IPS-15b (cell line): ENCODE data around the gene EPN2.

ENCODE experiments used
- H3K27me3 ChIP-seq: one replicate; pipeline ENCODE4 v1.6.1; 2013; ENCODE audit warnings: low read length; ENCODE audit not compliant: control insufficient read depth, insufficient read depth
- H3K36me3 ChIP-seq: one replicate; pipeline ENCODE4 v1.6.1; 2013; ENCODE audit warnings: low read length; ENCODE audit not compliant: control insufficient read depth, insufficient read depth
- H3K4me1 ChIP-seq: one replicate; pipeline ENCODE4 v1.6.1; 2013; ENCODE audit warnings: mild to moderate bottlenecking, low read length; ENCODE audit not compliant: control insufficient read depth, insufficient read depth
- H3K4me3 ChIP-seq: one replicate; pipeline ENCODE4 v1.5.1; 2013; ENCODE audit warnings: low read depth, low read length
- H3K9ac ChIP-seq: one replicate; pipeline ENCODE4 v1.6.1; 2013; ENCODE audit warnings: low read depth, mild to moderate bottlenecking, low read length
- H3K9me3 ChIP-seq: one replicate; pipeline ENCODE4 v1.6.1; 2013; ENCODE audit warnings: mild to moderate bottlenecking, low read length; ENCODE audit not compliant: control insufficient read depth, insufficient read depth

The EPN2 gene

GRCh38 chr17:19329839-19330238, 92.7 kb downstream of the EPN2 start:
- no peak overlapping the region for H3K4me3 ChIP-seq
- H3K4me1 ChIP-seq: peaks cover 3% of the 10 kb centered on the region
- no peaks in the 10 kb centered on the region for H3K27me3 ChIP-seq
- H3K9ac ChIP-seq: no peak overlapping the region
- H3K9me3 ChIP-seq: no peaks in the 10 kb centered on the region
- H3K36me3 ChIP-seq: peaks cover 21% of the 10 kb centered on the region

DNA sequence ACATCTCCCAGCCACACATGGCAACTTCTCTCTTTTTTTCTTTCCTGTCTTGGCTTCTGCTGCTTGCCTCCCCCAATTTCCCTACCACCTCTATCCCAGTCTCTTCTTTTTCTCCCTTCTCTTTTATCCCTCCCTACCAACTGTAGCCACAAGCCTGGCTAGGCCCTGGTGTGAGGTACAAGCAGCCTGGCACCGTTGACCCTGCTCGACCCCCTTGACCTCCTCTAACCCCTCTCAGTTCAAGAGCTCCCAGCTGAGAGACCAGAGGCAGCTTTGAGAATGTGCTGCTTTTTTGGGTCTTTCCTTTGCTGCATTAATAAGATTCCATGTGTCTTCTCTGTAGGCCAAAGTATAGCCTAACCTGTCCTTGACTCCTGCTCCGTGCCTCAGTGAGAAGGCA, 93.1 kb downstream of the EPN2 start:
- Histone ChIP-seq H3K4me3 (no peak overlapping the region), H3K36me3 (peaks cover 21% of the 10 kb centered on the region), H3K4me1 (peaks cover 3% of the 10 kb centered on the region), H3K9ac (no peak overlapping the region), H3K9me3 (no peaks in the 10 kb centered on the region), H3K27me3 (no peaks in the 10 kb centered on the region)

DNA sequence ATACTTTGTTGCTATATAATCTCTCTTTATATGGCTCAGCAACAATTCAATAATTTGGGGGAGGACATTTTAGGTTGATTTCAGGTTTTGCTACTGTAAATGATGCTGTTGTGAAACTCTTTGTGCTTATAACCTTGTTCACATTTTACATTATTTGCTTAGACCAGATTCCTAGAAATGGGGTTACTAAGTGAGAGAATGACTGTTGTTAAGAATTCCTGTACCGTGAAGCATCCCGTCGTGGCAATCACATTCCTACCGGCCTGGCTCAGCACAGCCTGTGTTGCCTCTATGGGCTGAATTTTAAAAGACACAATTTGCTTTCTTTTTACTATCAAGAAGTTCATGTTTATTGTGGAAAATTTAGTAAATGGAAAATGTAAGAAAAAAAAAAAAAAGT, 94.0 kb downstream of the EPN2 start:
- H3K4me1 ChIP-seq: peaks cover 3% of the 10 kb centered on the region

GRCh38 chr17:19331543-19332245, 94.5 kb downstream of the EPN2 start:
- Histone ChIP-seq H3K36me3 (peaks cover 21% of the 10 kb centered on the region), H3K9ac (no peak overlapping the region), H3K27me3 (no peaks in the 10 kb centered on the region), H3K4me3 (no peak overlapping the region), H3K4me1 (peaks cover 3% of the 10 kb centered on the region), H3K9me3 (no peaks in the 10 kb centered on the region)

More for the DNA sequence above, 94.0 kb downstream of the EPN2 start:
- Histone ChIP-seq H3K4me3 (no peak overlapping the region), H3K9me3 (no peaks in the 10 kb centered on the region), H3K9ac (no peak overlapping the region), H3K36me3 (peaks cover 21% of the 10 kb centered on the region), H3K27me3 (no peaks in the 10 kb centered on the region)

DNA sequence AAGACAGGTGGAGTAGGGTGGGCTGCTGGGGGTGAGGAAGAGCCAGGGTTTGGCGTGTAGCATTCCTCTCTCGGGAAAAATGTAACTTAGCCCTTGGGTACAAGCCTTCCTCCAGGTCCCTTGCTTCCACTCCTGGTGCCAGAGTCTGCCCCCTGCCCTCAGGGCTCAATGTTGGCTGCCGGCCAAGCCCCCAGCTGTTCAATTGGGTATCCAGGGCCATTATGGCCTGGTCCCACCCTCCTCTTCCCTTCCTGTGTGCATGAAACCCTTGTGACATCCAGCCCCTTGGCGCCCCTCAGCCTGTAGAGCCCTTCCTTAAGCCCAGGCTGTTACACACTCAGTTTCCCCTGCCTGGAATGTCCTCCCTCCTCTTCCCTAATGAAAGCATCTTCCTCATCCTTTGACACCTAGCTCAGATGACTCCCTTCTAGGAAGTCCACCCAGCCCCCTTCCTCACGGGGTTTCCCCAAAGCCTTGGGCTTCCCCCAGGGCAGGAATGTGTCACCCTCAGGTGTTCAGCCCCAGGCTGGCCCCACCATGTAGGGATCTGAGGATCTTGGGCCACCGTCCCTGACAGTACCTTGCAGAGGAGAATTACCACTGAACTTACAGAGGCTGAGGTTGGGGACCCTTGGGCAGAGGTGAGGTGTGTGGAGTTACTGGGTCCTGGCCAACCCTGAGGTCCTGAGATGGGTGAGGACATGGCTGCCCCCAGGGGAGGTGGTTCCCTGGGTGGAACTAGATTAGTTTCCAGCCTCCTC, 95.4 kb downstream of the EPN2 start:
- Histone ChIP-seq H3K9ac (no peak overlapping the region), H3K36me3 (peaks cover 21% of the 10 kb centered on the region), H3K4me3 (no peak overlapping the region), H3K9me3 (no peaks in the 10 kb centered on the region), H3K4me1 (peaks cover 5% of the 10 kb centered on the region), H3K27me3 (no peaks in the 10 kb centered on the region)

DNA sequence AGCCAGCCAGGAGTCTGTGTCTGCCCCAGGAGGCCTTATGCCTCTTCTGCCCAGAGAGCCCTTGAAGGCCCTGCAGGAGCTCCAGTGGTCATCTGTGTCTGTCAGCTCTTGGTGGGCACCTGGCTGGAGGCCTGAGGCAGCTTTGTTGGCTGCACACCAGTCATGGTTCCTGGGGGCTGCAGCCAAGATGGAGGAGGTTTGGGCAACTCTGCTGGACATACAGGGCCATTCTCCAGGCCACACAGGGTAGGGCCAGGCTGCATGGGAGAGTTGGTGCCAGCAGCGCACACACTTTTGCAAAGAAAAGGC, 95.9 kb downstream of the EPN2 start:
- H3K9me3 ChIP-seq: no peaks in the 10 kb centered on the region
- no peak overlapping the region for H3K4me3 ChIP-seq
- no peak overlapping the region for H3K9ac ChIP-seq
- peaks cover 21% of the 10 kb centered on the region for H3K36me3 ChIP-seq
- H3K27me3 ChIP-seq: no peaks in the 10 kb centered on the region
- peaks cover 5% of the 10 kb centered on the region for H3K4me1 ChIP-seq

DNA sequence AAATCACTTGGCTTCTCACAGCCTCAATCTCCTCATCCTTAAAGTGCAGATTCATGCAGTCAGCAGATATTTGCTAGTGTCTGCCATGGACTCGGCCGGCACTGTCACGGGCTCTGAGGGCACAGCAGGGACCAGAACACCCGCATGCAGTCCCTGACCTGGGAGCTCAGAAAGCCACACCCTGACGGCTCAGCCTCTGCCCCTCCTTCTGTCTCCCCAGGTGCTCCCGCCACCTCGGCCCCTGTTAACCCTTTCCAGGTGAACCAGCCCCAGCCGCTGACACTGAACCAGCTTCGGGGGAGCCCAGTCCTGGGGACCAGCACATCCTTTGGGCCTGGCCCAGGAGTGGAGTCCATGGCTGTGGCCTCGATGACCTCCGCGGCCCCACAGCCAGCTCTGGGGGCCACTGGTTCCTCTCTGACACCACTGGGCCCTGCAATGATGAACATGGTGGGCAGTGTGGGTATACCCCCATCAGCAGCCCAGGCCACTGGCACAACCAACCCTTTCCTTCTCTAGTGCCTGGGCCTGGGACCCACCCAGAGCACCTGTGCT, 96.6 kb downstream of the EPN2 start:
- Histone ChIP-seq H3K36me3 (peaks cover 16% of the 10 kb centered on the region), H3K4me3 (no peak overlapping the region), H3K4me1 (peaks cover 8% of the 10 kb centered on the region), H3K9ac (no peak overlapping the region), H3K27me3 (no peaks in the 10 kb centered on the region), H3K9me3 (no peaks in the 10 kb centered on the region)

DNA sequence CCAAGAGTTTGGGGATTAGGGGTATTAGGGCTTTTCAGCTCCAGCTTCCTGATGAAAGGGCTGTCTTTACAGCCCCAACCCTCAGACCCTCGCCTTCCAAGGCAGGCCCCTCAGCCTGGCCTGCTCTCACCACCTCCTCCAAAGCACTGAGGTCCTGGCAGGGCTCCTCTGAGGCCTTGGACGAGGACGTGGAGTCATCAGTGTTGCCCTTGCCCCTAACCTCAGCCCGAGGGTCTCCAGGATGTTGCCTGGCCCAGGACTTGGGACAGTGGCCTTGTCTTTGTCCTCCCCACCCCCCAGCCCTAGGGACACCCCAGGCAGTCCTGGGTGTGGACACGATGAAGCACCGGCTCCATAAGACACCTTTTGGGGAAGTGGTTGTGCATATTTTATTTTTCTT, 97.2 kb downstream of the EPN2 start:
- H3K27me3 ChIP-seq: no peaks in the 10 kb centered on the region
- peaks cover 15% of the 10 kb centered on the region for H3K36me3 ChIP-seq
- peaks cover 12% of the 10 kb centered on the region for H3K4me1 ChIP-seq
- no peaks in the 10 kb centered on the region for H3K9me3 ChIP-seq
- no peak overlapping the region for H3K9ac ChIP-seq
- H3K4me3 ChIP-seq: no peak overlapping the region

- H3K9me3 ChIP-seq: no peaks in the 10 kb centered on the region
- H3K27me3 ChIP-seq: no peaks in the 10 kb centered on the region
- H3K4me3 ChIP-seq: no peak overlapping the region
- H3K9ac ChIP-seq: no peak overlapping the region
- peaks cover 15% of the 10 kb centered on the region for H3K4me1 ChIP-seq
- H3K36me3 ChIP-seq: peaks cover 15% of the 10 kb centered on the region
Measured at GRCh38 chr17:19335951-19336631, 98.9 kb downstream of the EPN2 start.

DNA sequence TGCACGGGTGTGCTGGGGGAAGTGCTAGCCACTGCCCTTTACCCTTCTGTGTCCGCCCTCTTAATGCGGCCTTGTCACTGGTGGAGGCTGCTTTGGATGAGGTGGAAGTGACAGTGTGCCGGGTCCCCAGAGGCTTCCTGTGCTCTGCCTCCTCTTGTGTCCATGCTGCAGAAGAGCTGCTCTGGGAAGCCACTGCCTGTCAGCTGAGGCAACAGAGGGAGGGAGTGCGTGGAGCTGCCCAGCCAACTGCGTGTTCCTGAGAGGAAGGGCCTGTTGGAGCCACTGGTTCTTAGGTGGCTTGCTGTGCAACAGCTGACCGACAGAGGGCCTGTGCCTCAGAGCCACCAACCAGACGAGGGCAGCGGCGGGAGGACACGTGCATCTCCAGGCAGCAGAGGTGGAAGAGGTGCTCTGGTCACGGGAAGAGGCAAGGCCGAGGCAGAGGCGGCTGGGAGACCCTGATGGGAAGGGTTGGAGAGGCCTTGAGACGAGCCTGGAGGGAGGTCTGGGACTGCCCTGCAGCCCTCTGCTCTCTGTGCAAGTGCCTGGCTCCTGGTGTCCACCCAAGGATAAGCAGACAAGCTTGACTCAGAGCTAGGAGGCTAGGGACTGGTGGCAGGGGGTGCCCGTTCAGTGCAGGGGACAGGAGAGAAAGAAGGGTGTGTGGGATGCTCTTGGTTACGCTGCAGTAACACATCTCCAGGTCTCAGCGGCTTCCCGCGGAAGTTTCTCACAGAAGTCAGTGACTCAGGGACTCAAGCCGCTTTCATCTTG, 100.0 kb downstream of the EPN2 start:
- Histone ChIP-seq H3K27me3 (no peaks in the 10 kb centered on the region), H3K4me3 (no peak overlapping the region), H3K9ac (no peak overlapping the region), H3K36me3 (peaks cover 11% of the 10 kb centered on the region), H3K4me1 (peaks cover 15% of the 10 kb centered on the region), H3K9me3 (no peaks in the 10 kb centered on the region)

GRCh38 chr17:19337712-19338023, 100.5 kb downstream of the EPN2 start:
- no peak overlapping the region for H3K4me3 ChIP-seq
- H3K36me3 ChIP-seq: peaks cover 9% of the 10 kb centered on the region
- no peaks in the 10 kb centered on the region for H3K9me3 ChIP-seq
- H3K27me3 ChIP-seq: no peaks in the 10 kb centered on the region
- H3K9ac ChIP-seq: no peak overlapping the region
- H3K4me1 ChIP-seq: peaks cover 15% of the 10 kb centered on the region
